AG20443 (cell line): Measurements from ENCODE around the gene TMEM168.

Source experiments
- DNase-seq: peaks from one replicate; pipeline ENCODE4 v3.0.0; 2012; ENCODE audit warnings: low spot score, mixed read lengths

The TMEM168 gene

GRCh38 chr7:112715525-112715924, 74.7 kb downstream of the TMEM168 start:
- no peak for DNase-seq

DNA sequence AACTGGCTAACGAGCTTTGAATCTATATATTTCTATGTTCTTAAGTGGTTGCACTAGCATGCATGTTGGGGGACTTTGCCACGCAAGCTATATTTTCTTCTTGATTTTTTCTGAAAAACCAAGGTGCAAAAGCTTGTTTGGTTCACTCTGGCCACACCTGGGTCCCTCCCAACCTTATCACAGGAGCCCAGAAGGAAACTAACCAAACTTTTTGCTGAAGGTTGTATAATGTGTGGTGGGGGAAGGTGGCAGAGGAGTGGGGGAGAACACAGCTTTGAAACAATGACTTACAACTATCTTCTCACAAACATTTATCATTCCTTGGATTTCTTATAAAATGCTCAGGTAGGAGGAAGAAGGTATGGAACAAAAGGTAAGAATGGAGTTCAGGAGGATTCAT, 75.3 kb downstream of the TMEM168 start:
- DNase-seq, result no peak
